Trophoblast cell (in vitro differentiated cells and primary cell): ENCODE results near the gene KRT34.

Experiments
- DNase-seq, 2 donors: peaks; one replicate each; pipeline ENCODE4 v3.0.0-alpha.2; 2016
- H2AFZ ChIP-seq: 2 replicates; pipeline ENCODE4 v1.6.1; 2013; ENCODE audit warnings: low read length, moderate library complexity, mild to moderate bottlenecking; ENCODE audit not compliant: insufficient read depth, poor library complexity
- H2AK5ac ChIP-seq: 2 replicates; pipeline ENCODE4 v1.6.1; 2013; ENCODE audit warnings: mild to moderate bottlenecking, low read length
- H2BK120ac ChIP-seq: 2 replicates; pipeline ENCODE4 v1.6.1; 2013; ENCODE audit warnings: low read length, mild to moderate bottlenecking, moderate library complexity; ENCODE audit not compliant: insufficient read depth, poor library complexity
- H2BK12ac ChIP-seq: 2 replicates; pipeline ENCODE4 v1.6.1; 2013; ENCODE audit warnings: mild to moderate bottlenecking, low read length, moderate library complexity
- H2BK5ac ChIP-seq: 2 replicates; pipeline ENCODE4 v1.6.1; 2013; ENCODE audit warnings: low read length, low read depth, moderate library complexity, mild to moderate bottlenecking; ENCODE audit not compliant: poor library complexity
- H3K14ac ChIP-seq: 2 replicates; pipeline ENCODE4 v1.6.1; 2013; ENCODE audit warnings: mild to moderate bottlenecking, low read length
- H3K18ac ChIP-seq: 2 replicates; pipeline ENCODE4 v1.6.1; 2013; ENCODE audit warnings: mild to moderate bottlenecking, low read length
- H3K23ac ChIP-seq: 2 replicates; pipeline ENCODE4 v1.6.1; 2013; ENCODE audit warnings: low read length
- H3K27ac ChIP-seq: 2 replicates; pipeline ENCODE4 v1.5.1; 2013; ENCODE audit warnings: low read depth, mild to moderate bottlenecking, inconsistent platforms, low read length, moderate library complexity
- H3K27me3 ChIP-seq: 2 replicates; pipeline ENCODE4 v1.6.1; 2013; ENCODE audit warnings: inconsistent platforms, mild to moderate bottlenecking, low read length, moderate library complexity; ENCODE audit not compliant: insufficient read depth
- H3K36me3 ChIP-seq, 2 experiments: 1 replicate in 1 of 2; 2 replicates in 1 of 2; pipeline ENCODE4 v1.6.1; 2013; ENCODE audit warnings: low read length in 2 of 2, mild to moderate bottlenecking in 2 of 2, moderate library complexity in 1 of 2; ENCODE audit not compliant: insufficient read depth in 2 of 2, control insufficient read depth in 1 of 2
- H3K4ac ChIP-seq: 2 replicates; pipeline ENCODE4 v1.6.1; 2013; ENCODE audit warnings: low read depth, mild to moderate bottlenecking, low read length, moderate library complexity
- H3K4me1 ChIP-seq, 2 experiments: 1 replicate in 1 of 2; 2 replicates in 1 of 2; pipeline ENCODE4 v1.6.1; 2013; ENCODE audit warnings: low read length in 2 of 2, mild to moderate bottlenecking in 2 of 2, moderate library complexity in 1 of 2; ENCODE audit not compliant: insufficient read depth in 2 of 2, control insufficient read depth in 1 of 2
- H3K4me2 ChIP-seq: 2 replicates; pipeline ENCODE4 v1.6.1; 2013; ENCODE audit warnings: inconsistent platforms, mild to moderate bottlenecking, low read length, moderate library complexity
- H3K4me3 ChIP-seq: 2 replicates; pipeline ENCODE4 v1.5.1; 2013; ENCODE audit warnings: mild to moderate bottlenecking, low read depth, low read length, inconsistent platforms
- H3K79me1 ChIP-seq: one replicate; pipeline ENCODE4 v1.6.1; 2013; ENCODE audit warnings: low read length
- H3K79me2 ChIP-seq: 2 replicates; pipeline ENCODE4 v1.6.1; 2013; ENCODE audit warnings: low read length, mild to moderate bottlenecking; ENCODE audit not compliant: control insufficient read depth, insufficient read depth, poor library complexity
- H3K9ac ChIP-seq: 2 replicates; pipeline ENCODE4 v1.6.1; 2013; ENCODE audit warnings: mild to moderate bottlenecking, low read length
- H3K9me3 ChIP-seq: 2 replicates; pipeline ENCODE4 v1.6.1; 2013; ENCODE audit warnings: low read depth, mild to moderate bottlenecking, control low read depth, inconsistent platforms, low read length; ENCODE audit not compliant: insufficient read depth
- H4K12ac ChIP-seq: 2 replicates; pipeline ENCODE4 v1.6.1; 2013; ENCODE audit warnings: low read depth, mild to moderate bottlenecking, low read length, moderate library complexity
- H4K8ac ChIP-seq: 2 replicates; pipeline ENCODE4 v1.6.1; 2013; ENCODE audit warnings: low read depth, mild to moderate bottlenecking, low read length, moderate library complexity
- H4K91ac ChIP-seq: one replicate; pipeline ENCODE4 v1.6.1; 2013; ENCODE audit warnings: low read depth, mild to moderate bottlenecking, low read length, moderate library complexity
- WGBS: extraction: QIAGEN DNeasy Blood & Tissue Kit; methylation state at CpG from one replicate; pipeline ENCODE4 v1.1.7; 2013; ENCODE audit warnings: missing lambda C conversion rate; ENCODE audit not compliant: insufficient read length, insufficient coverage; ENCODE audit errors: extremely low coverage; 5-methylcytosine and 5-hydroxymethylcytosine counted together

Gene KRT34

GRCh38 chr17:41363881-41364280, 18.2 kb downstream of the KRT34 start:
- H3K36me3 ChIP-seq = no peaks in the 10 kb centered on the region

DNA sequence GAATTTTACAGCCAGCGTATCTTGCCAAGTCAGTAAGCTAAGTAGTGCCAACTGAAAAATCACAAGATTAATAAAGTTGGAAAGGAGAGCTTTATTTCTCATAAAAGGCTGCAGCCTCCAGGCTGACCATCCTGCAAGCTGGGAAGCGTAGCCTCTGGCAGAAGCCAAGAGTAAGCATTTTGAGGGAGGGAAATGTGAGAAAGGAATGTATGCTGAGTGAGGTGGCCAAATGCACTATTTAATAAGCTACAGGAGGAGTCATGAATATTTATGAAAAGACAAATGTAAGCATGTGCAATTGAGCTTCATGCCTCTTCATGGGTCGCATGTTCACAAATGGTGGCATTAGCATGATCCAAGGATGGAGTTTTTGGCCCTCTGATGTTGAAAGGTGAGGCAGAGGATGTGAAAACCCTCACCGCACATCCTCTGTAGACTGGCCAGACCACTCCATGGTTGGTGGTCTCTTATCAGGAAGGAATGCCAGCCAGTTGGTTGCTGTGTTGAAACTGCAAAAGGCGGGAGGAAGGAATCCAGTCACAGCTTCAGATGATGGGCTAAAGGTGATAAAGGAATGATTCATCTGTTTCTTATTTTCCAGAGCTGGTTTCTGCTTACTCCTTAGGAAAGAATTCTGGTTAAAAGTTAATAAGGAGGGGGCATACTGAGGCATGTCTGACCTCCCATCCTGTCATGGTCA, 21.7 kb downstream of the KRT34 start:
- Histone ChIP-seq H2BK120ac (no peak overlapping the region), H3K4me2 (no peak overlapping the region), H2BK12ac (no peak overlapping the region), H3K79me1 (peaks cover 1% of the 10 kb centered on the region), H2AFZ (no peak overlapping the region), H3K27me3 (no peaks in the 10 kb centered on the region), H3K4ac (no peak overlapping the region), H3K27ac (peak overlapping the region; percentile 82), H3K79me2 (no peaks in the 10 kb centered on the region), H3K9ac (no peak overlapping the region), H4K91ac (no peak overlapping the region), H4K12ac (no peak overlapping the region), H2BK5ac (no peak overlapping the region), H3K36me3 (no peaks in the 10 kb centered on the region), H3K9me3 (peaks cover 1% of the 10 kb centered on the region), H2AK5ac (no peak overlapping the region), H3K18ac (no peak overlapping the region), H3K4me3 (no peak overlapping the region), H4K8ac (no peak overlapping the region), H3K4me1 (peaks cover 0 to 7% of the 10 kb centered on the region in 2 experiments), H3K14ac (no peak overlapping the region), H3K23ac (no peak overlapping the region)
- peak; percentile 80 to 91 for DNase-seq
- no CpG with 5 or more reads among the region's 5 CpGs for WGBS

More at GRCh38 chr17:41363881-41364280, 18.2 kb downstream of the KRT34 start:
- Histone ChIP-seq H3K23ac (no peak overlapping the region), H3K4ac (no peak overlapping the region), H3K27ac (no peak overlapping the region), H3K9ac (no peak overlapping the region), H3K4me2 (no peak overlapping the region), H2AFZ (no peak overlapping the region), H3K9me3 (peaks cover 1% of the 10 kb centered on the region), H3K18ac (no peak overlapping the region), H4K91ac (no peak overlapping the region), H3K79me1 (peaks cover 1% of the 10 kb centered on the region), H3K79me2 (no peaks in the 10 kb centered on the region), H2AK5ac (no peak overlapping the region), H3K14ac (no peak overlapping the region), H3K27me3 (no peaks in the 10 kb centered on the region), H3K4me1 (peaks cover 0 to 13% of the 10 kb centered on the region in 2 experiments), H4K12ac (no peak overlapping the region), H2BK12ac (no peak overlapping the region), H4K8ac (no peak overlapping the region), H2BK120ac (no peak overlapping the region), H3K4me3 (no peak overlapping the region), H2BK5ac (no peak overlapping the region)
- no CpG with 5 or more reads among the region's 2 CpGs for WGBS
- peak; percentile 19 to 65 for DNase-seq

DNA sequence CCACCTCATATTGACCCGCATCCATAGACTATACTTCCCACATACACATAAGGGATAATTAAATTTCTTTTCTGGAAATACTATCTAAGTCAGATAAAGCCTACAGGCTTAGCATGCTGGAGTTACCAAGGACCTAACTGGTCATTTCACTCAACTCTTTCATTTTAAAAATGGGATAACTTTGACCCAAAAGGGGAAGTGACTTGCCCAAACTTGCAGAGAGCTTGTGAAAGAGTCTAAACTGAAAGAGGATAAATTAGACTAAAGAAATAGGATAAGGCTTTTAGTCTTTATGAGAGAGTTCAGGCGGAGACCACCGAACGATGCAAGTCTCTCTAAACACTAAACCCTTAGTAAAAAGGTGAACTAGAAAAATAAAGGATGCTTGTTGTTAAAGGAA, 27.6 kb downstream of the KRT34 start:
- no peak for DNase-seq
- Histone ChIP-seq H3K79me1 (no peaks in the 10 kb centered on the region), H4K8ac (no peak overlapping the region), H3K27ac (no peak overlapping the region), H3K27me3 (no peaks in the 10 kb centered on the region), H2AK5ac (no peak overlapping the region), H2AFZ (no peak overlapping the region), H3K14ac (no peak overlapping the region), H3K9ac (no peak overlapping the region), H2BK120ac (no peak overlapping the region), H4K91ac (no peak overlapping the region), H3K4me3 (no peak overlapping the region), H2BK12ac (no peak overlapping the region), H3K4ac (no peak overlapping the region), H3K79me2 (no peaks in the 10 kb centered on the region), H3K36me3 (no peaks in the 10 kb centered on the region), H3K18ac (no peak overlapping the region), H4K12ac (no peak overlapping the region), H3K9me3 (no peaks in the 10 kb centered on the region), H2BK5ac (no peak overlapping the region), H3K4me1 (no peaks in the 10 kb centered on the region), H3K23ac (no peak overlapping the region), H3K4me2 (no peak overlapping the region)
- no CpG with 5 or more reads among the region's 4 CpGs for WGBS

- Histone ChIP-seq H3K79me1 (peaks cover 3% of the 10 kb centered on the region), H3K23ac (no peak overlapping the region), H3K79me2 (no peaks in the 10 kb centered on the region), H3K4me3 (no peak overlapping the region), H3K4me2 (no peak overlapping the region), H2AFZ (no peak overlapping the region), H3K9me3 (no peaks in the 10 kb centered on the region), H3K4ac (no peak overlapping the region), H3K14ac (no peak overlapping the region), H3K18ac (no peak overlapping the region), H3K27me3 (no peaks in the 10 kb centered on the region), H3K4me1 (no peaks in the 10 kb centered on the region), H4K12ac (no peak overlapping the region), H2BK12ac (no peak overlapping the region), H4K91ac (no peak overlapping the region), H2AK5ac (no peak overlapping the region), H3K27ac (no peak overlapping the region), H2BK5ac (no peak overlapping the region), H3K9ac (no peak overlapping the region), H2BK120ac (no peak overlapping the region), H3K36me3 (no peaks in the 10 kb centered on the region), H4K8ac (no peak overlapping the region)
- DNase-seq = no peak
- WGBS = no CpG with 5 or more reads among the region's 7 CpGs
Measured at GRCh38 chr17:41352597-41353366, 29.3 kb downstream of the KRT34 start.
